B cell (primary cell): ENCODE data around the gene GTF2IRD1. TPM values are rescaled to one million over a fixed set of nuclear protein-coding genes. Genes with fewer than 3 reads are reported as not detected.

Experiments
- ATAC-seq: fragments of 200-7000 bp; cut with Tn5 transposase; one replicate; pipeline ENCODE4 v1.10.0; 2021; ENCODE audit warnings: low read depth, mild to moderate bottlenecking, moderate number of reproducible peaks, moderate library complexity
- CTCF ChIA-PET: fragments of 350-600 bp; sonication (Branson Sonifier 250); formaldehyde crosslinking; loops from one replicate; lab custom pipeline; 2021; ENCODE audit warnings: antibody characterized with exemption, inconsistent platforms; lab: Charles Lee
- POLR2A ChIA-PET: fragments of 350-600 bp; sonication (Branson Sonifier 250); formaldehyde crosslinking; loops from one replicate; lab custom pipeline; 2021; ENCODE audit warnings: antibody characterized with exemption; lab: Charles Lee
- DNase-seq: peaks from one replicate; pipeline ENCODE4 v3.0.0; 2013
- H2AFZ ChIP-seq: 2 replicates; pipeline ENCODE4 v1.6.1; 2012; ENCODE audit warnings: mild to moderate bottlenecking, low read depth, low read length; ENCODE audit not compliant: insufficient read depth, poor library complexity, severe bottlenecking
- H3K27ac ChIP-seq, 2 donors: 1 replicate in 1 of 2; 2 replicates in 1 of 2; pipeline ENCODE4 v1.5.1; 2012 to 2013; ENCODE audit warnings: low read length in 2 of 2, mild to moderate bottlenecking in 2 of 2, moderate library complexity in 1 of 2
- H3K27me3 ChIP-seq, 4 experiments: fragments of 200-600 bp in 1 of 4; sonication (generic) in 1 of 4; replicated peaks in 1 of 4; 1 replicate in 2 of 4; 2 replicates in 2 of 4; pipeline versions ENCODE4 v1.6.1 to v1.7.0; 2013 to 2016; ENCODE audit warnings: low read length in 3 of 4, mild to moderate bottlenecking in 2 of 4, mixed read lengths in 1 of 4, moderate library complexity in 1 of 4; ENCODE audit not compliant: insufficient read depth in 4 of 4, control insufficient read depth in 3 of 4; ENCODE audit errors: control extremely low read depth in 1 of 4
- H3K36me3 ChIP-seq, 2 experiments: replicated peaks in 1 of 2; 1 replicate in 1 of 2; 2 replicates in 1 of 2; pipeline versions ENCODE4 v1.6.1 to v1.7.1; 2013; ENCODE audit warnings: low read length in 1 of 2; ENCODE audit not compliant: insufficient read depth in 2 of 2, control insufficient read depth in 1 of 2; ENCODE audit errors: control extremely low read depth in 1 of 2, extremely low read depth in 1 of 2
- H3K4me1 ChIP-seq, 2 donors: fragments of 200-600 bp in 1 of 2; sonication (generic) in 1 of 2; 1 replicate in 1 of 2; 2 replicates in 1 of 2; pipeline versions ENCODE4 v1.5.1 to v1.6.1; 2013 to 2017; ENCODE audit warnings: low read length in 2 of 2; ENCODE audit not compliant: control insufficient read depth in 2 of 2, insufficient read depth in 2 of 2
- H3K4me2 ChIP-seq: replicated peaks from 2 replicates; pipeline ENCODE3; 2012; ENCODE audit warnings: mild to moderate bottlenecking, low read depth, low read length; ENCODE audit not compliant: poor library complexity, severe bottlenecking
- H3K4me3 ChIP-seq, 5 experiments: fragments of 200-600 bp in 1 of 5; sonication (generic) in 1 of 5; 1 replicate in 3 of 5; 2 replicates in 2 of 5; pipeline versions ENCODE4 v1.5.1 to v1.7.0; 2011 to 2016; ENCODE audit warnings: low read length in 4 of 5, mild to moderate bottlenecking in 4 of 5, low read depth in 2 of 5, control low read depth in 1 of 5, moderate library complexity in 1 of 5; ENCODE audit not compliant: insufficient read depth in 1 of 5; ENCODE audit errors: control extremely low read depth in 1 of 5, extremely low read depth in 1 of 5
- H3K79me2 ChIP-seq: fragments of 200-600 bp; sonication (generic); one replicate; pipeline ENCODE4 v1.6.0; 2016; ENCODE audit warnings: low read length; ENCODE audit not compliant: control insufficient read depth, insufficient read depth
- H3K9ac ChIP-seq: fragments of 200-600 bp; sonication (generic); 2 replicates; pipeline ENCODE4 v1.6.1; 2017; ENCODE audit warnings: mild to moderate bottlenecking, low read length, moderate library complexity
- H3K9me3 ChIP-seq, 3 donors: one replicate each; pipeline versions ENCODE4 v1.6.1 to v1.7.1; 2013; ENCODE audit warnings: low read length in 2 of 3; ENCODE audit not compliant: control insufficient read depth in 2 of 3, insufficient read depth in 1 of 3; ENCODE audit errors: control extremely low read depth in 1 of 3
- H4K20me1 ChIP-seq: 2 replicates; pipeline ENCODE4 v1.6.0; 2012; ENCODE audit warnings: mild to moderate bottlenecking, low read length; ENCODE audit not compliant: insufficient read depth, control insufficient read depth, poor library complexity, severe bottlenecking
- H3K27ac Mint-ChIP-seq: one replicate; pipeline ENCODE4 v1.8.0; 2021; ENCODE audit warnings: mixed read lengths
- H3K27me3 Mint-ChIP-seq: one replicate; pipeline ENCODE4 v1.8.0; 2021; ENCODE audit warnings: mixed read lengths
- H3K4me1 Mint-ChIP-seq: one replicate; pipeline ENCODE4 v1.8.0; 2021; ENCODE audit warnings: mixed read lengths
- H3K4me3 Mint-ChIP-seq: one replicate; pipeline ENCODE4 v1.8.0; 2021; ENCODE audit warnings: mixed read lengths
- H3K9me3 Mint-ChIP-seq: one replicate; pipeline ENCODE4 v1.8.0; 2022; ENCODE audit warnings: mixed read lengths; ENCODE audit not compliant: insufficient read depth
- CTCF ChIP-seq: fragments of 200-600 bp; IDR thresholded peaks from one replicate; pipeline ENCODE4 v1.8.0; 2022; ENCODE audit warnings: antibody characterized with exemption, mild to moderate bottlenecking
- EZH2 ChIP-seq: IDR thresholded peaks from 2 replicates; pipeline ENCODE4 v1.6.1; 2012; ENCODE audit warnings: borderline replicate concordance, low read depth, mild to moderate bottlenecking, moderate library complexity, low read length; ENCODE audit not compliant: insufficient read depth, poor library complexity, severe bottlenecking
- WGBS: methylation state at CpG from one replicate; pipeline ENCODE4 v1.1.5; 2013; ENCODE audit warnings: missing lambda C conversion rate; ENCODE audit not compliant: insufficient coverage; 5-methylcytosine and 5-hydroxymethylcytosine counted together
- intact Hi-C: fragments of 100-400 bp; cut with micrococcal nuclease; formaldehyde crosslinking; loops from one replicate; pipeline ENCODE4 v1.10.0; 2022
- polyA plus RNA-seq: library from polyadenylated mRNA; depleted of rRNA; stranded (reverse); fragments of >200 nt; gene quantifications from 2 replicates; pipeline ENCODE4 v1.2.3, GENCODE V29; 2012
- total RNA-seq, 2 donors: library from RNA; stranded (reverse); fragments of 120-200 nt in 1 of 2; gene quantifications; 1 replicate in 1 of 2; 2 replicates in 1 of 2; pipeline versions ENCODE4 v1.2.3 to v1.2.4, GENCODE V29; 2013 to 2022

The GTF2IRD1 gene
- total and polyA plus RNA-seq, 2 donors (not counting 1 experiment from before 2014, with no cell fraction given), result 0.45 to 2.2 TPM

DNA sequence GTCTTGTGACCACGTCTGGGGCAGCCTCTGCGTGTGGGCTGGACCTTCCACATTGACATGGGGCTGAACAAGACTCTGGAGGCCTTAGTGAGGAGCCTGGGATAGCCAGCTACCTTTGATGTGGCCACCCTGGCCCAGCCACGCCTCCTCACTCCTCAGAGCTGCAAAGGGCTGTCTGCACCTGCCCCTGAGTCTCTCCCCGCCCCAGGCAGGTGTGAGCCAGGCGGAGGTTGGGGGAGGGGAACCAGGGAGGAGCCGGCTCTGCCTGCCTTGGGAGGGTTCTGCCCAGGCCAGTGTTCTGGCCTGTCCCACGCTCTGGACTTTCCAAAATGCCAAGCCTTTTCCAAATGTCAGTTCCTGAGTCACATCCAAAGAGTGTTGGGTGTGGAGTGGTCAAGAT, 72.2 kb downstream of the GTF2IRD1 start:
- CTCF ChIA-PET, result no interaction called here
- Mint-ChIP-seq H3K9me3 (peaks cover 3% of the 10 kb centered on the region), H3K27ac (no peak overlapping the region), H3K4me3 (no peak overlapping the region), H3K27me3 (no peaks in the 10 kb centered on the region), H3K4me1 (no peaks in the 10 kb centered on the region)
- no peaks in the 10 kb centered on the region for H3K4me1 ChIP-seq
- ATAC-seq (no peak), DNase-seq (no peak)
- no peak overlapping the region for H3K27ac ChIP-seq
- H3K4me2 ChIP-seq, result no peak overlapping the region
- no peaks in the 10 kb centered on the region for H3K79me2 ChIP-seq
- no peaks in the 10 kb centered on the region for H3K36me3 ChIP-seq
- POLR2A ChIA-PET, result no interaction called here
- no peak overlapping the region for H3K4me3 ChIP-seq
- no peak overlapping the region for H2AFZ ChIP-seq
- intact Hi-C loops, result no loop called here
- H3K9ac ChIP-seq, result no peak overlapping the region
- 83% methylated on average over 7 of the region's 7 CpGs for WGBS
- peaks cover 0 to 17% (median 2%) of the 10 kb centered on the region in 3 donors for H3K9me3 ChIP-seq
- H4K20me1 ChIP-seq, result no peaks in the 10 kb centered on the region
- TF ChIP-seq CTCF, result no peak
- no peak for TF ChIP-seq EZH2
- no peaks in the 10 kb centered on the region for H3K27me3 ChIP-seq

- Histone ChIP-seq H3K79me2 (no peaks in the 10 kb centered on the region), H3K9ac (no peak overlapping the region), H2AFZ (no peak overlapping the region), H3K27ac (no peak overlapping the region), H3K9me3 (peaks cover 0 to 8% (median 2%) of the 10 kb centered on the region in 3 donors), H3K4me1 (no peaks in the 10 kb centered on the region), H3K27me3 (no peaks in the 10 kb centered on the region), H3K4me3 (no peak overlapping the region), H3K4me2 (no peak overlapping the region), H4K20me1 (no peaks in the 10 kb centered on the region), H3K36me3 (no peaks in the 10 kb centered on the region)
- intact Hi-C loops, result no loop called here
- ATAC-seq (no peak), DNase-seq (no peak)
- TF ChIP-seq EZH2, result no peak
- no peak for TF ChIP-seq CTCF
- Mint-ChIP-seq H3K9me3 (no peaks in the 10 kb centered on the region), H3K27ac (no peak overlapping the region), H3K4me1 (no peaks in the 10 kb centered on the region), H3K27me3 (no peaks in the 10 kb centered on the region), H3K4me3 (no peak overlapping the region)
- CTCF ChIA-PET, result no interaction called here
- POLR2A ChIA-PET, result no interaction called here
- WGBS, result 91% methylated on average over 8 of the region's 8 CpGs
Observed at GRCh38 chr7:74526780-74527179, 73.1 kb downstream of the GTF2IRD1 start.
